HG03159 (cell line): ENCODE data around the gene CTNNBL1.

ENCODE experiments used
- ATAC-seq: cut with Tn5 transposase; IDR thresholded peaks from one replicate; pipeline ENCODE4 v1.9.1; 2021; ENCODE audit warnings: mild to moderate bottlenecking, moderate library complexity; ENCODE audit not compliant: unreplicated experiment

The CTNNBL1 gene

GRCh38 chr20:37913567-37914366 lies 219.9 kb downstream of the CTNNBL1 start:
- no peak for ATAC-seq

- no peak for ATAC-seq
Measured at GRCh38 chr20:37914367-37914671, 220.5 kb downstream of the CTNNBL1 start.

- no peak for ATAC-seq
Measured at GRCh38 chr20:37914672-37915433, 221.0 kb downstream of the CTNNBL1 start.

- no peak for ATAC-seq
Measured at GRCh38 chr20:37915434-37915787, 221.6 kb downstream of the CTNNBL1 start.

- no peak for ATAC-seq
Measured at GRCh38 chr20:37915800-37916570, 222.2 kb downstream of the CTNNBL1 start.

- no peak for ATAC-seq
Measured at GRCh38 chr20:37917461-37917860, 223.6 kb downstream of the CTNNBL1 start.

- no peak for ATAC-seq
Measured at GRCh38 chr20:37918035-37918434, 224.2 kb downstream of the CTNNBL1 start.

- no peak for ATAC-seq
Measured at GRCh38 chr20:37919389-37920040, 225.7 kb downstream of the CTNNBL1 start.

GRCh38 chr20:37920270-37920669 lies 226.4 kb downstream of the CTNNBL1 start:
- no peak for ATAC-seq

- no peak for ATAC-seq
Measured at GRCh38 chr20:37920679-37921322, 227.0 kb downstream of the CTNNBL1 start.

- peak; percentile 69 for ATAC-seq
Measured at GRCh38 chr20:37921341-37921929, 227.6 kb downstream of the CTNNBL1 start.
